Activated effector memory CD4-positive, alpha-beta T cell treated with Interleukin-2 at 50 U/mL for 16 hours (primary cell): ENCODE measurements around the gene BORCS5.
"Not testable (repeated sequence)": the region's sequence is repeated elsewhere in the genome, so short reads cannot be mapped to it uniquely, and the experiment has no call there.

Experiments used
- DNase-seq: peaks from one replicate; pipeline ENCODE4 v3.0.0-alpha.2; 2020

BORCS5 gene

GRCh38 chr12:12397184-12397583 is 40.3 kb downstream of the BORCS5 start:
- DNase-seq: no peak

DNA sequence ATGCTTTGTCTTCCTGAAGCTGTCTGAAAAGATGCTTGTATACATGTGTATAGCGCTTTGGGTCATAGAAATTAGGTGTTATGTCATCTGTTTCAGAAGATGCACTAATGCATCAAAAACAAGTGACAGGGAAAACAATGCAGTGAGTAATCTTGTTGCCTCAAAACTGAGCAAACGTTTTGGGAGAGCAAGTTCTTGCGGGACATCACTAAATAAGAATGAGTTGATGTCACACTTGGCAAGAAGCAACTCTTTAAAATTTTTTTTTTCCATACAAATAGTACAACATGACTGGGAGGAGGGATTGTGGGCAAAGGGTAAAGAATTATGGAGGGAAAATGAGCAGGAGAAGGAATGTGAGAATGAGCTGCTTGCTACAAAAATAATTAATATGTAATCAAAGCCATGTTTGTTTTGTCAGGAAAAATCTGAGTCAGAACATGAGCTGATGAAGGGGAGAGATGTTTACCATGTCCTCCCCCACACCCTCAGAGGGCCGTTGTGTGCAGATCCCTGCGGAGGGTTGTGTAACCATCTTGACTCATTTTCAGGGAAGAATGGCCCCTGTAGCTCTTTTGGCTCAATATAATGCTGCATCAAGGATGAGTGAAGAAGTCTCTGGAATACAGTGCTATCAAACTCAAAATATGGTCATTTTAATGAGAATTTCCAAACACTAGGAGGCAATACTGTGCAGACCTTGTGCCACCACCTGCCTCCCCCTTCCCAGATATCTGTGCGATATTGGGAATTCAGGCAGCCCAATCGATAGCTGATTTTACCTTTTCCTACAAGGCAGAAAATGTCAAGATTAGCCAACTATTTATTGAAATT is 41.4 kb downstream of the BORCS5 start:
- DNase-seq: no peak

DNA sequence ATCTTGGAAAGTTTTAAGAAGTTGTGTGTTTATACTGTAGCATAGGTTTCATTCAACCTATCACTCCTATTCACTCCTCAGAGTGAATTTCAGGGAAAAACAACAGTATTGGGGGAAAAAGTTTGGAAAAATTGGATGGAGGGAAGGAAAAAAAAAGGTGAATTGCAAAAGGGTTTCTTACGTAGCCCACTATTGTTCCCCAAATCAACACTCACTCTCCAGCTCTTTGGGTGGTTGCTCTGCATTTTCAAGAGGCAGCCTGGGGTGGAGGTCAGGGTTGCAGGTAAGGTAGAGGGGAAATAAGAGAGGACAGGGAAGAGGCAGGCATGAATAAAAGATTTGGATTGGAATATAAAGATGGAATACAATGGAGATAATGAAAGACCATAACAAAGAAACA is 42.3 kb downstream of the BORCS5 start:
- DNase-seq: no peak

DNA sequence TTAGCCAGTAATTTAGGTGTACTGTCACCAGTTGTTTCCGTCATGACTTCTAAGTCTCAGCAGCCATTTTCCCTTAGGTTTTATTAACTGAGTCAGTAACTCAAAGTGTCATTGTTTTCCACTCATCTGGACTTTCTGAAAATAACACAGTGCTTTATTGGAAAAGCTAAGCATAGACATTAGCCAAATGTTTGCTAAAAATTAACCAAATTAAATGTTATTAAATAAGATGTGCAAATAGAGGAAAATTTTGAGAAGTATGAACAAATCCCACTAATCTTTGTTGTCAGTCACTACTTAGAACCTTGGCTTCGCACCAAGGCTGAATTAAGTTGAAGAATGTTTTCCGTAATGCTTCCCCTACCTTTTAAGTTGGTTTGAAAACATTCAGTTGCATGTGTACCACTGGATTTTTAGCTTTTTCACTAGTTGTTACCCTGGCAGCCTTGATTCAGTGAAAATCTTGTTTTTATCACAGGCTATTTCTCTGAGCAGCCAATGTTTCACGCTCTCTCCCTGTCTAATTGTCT is 43.0 kb downstream of the BORCS5 start:
- DNase-seq: no peak

DNA sequence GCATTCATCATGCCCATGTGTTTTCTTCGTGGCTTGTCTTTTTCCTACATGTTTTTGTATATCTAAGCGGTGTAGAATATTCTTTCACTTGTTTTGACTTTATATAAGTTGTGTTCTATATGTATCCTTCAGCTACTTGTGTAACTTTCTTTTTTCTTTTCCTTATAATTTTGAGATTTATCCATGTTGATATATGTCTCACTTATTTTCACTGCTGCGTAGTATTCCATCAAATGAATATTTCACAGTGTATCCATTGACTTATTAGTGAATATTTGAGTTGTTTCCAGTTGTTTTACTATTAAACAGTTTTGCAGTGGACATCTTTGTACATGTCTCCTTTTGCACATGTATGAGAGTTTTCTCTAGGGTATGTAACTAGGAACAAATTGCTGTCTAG is 43.9 kb downstream of the BORCS5 start:
- no peak for DNase-seq

- DNase-seq: no peak
These were observed 46.7 kb downstream of the BORCS5 start for GRCh38 chr12:12403264-12404248.

- DNase-seq: no peak
These were observed 47.4 kb downstream of the BORCS5 start for GRCh38 chr12:12404297-12404696.

DNA sequence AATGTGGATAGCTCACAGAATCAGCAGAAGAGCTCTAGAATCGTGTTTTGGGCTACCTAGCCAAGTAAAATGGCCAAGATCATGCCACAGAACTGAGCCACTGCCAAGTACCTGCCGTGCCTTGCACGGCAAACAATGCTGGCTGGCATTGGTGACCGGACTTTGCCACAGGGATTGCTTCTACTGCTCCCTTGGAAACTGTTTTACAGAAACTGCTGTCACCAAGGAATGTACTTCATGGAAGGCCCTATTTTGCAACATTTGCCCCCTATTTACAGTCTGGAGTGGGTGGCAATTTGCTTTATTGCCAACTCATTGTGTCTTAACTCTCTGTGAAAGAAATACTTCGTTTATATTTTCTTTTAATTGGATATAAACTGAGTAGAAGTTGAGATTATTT is 49.0 kb downstream of the BORCS5 start:
- no peak for DNase-seq

DNA sequence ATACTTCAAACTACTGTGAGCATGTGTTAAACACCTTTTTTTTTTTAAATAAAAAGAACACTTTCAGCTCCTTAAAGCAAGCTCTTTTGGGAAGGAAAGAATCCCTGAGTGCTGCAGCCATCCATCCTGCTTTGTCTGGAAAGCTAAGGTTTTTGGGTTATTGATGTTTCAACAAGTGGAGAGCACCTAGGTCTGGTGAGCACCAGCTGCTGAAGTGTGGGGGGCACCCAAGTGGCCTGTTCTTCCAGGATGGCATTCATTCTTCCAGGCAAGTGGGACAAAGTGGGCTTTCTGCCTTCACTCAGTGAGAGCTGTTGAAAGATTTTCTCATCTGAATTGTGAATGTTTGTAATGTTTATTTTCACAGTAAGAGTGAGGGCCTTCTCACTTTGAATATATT is 49.9 kb downstream of the BORCS5 start:
- no peak for DNase-seq

GRCh38 chr12:12408265-12408690 is 51.4 kb downstream of the BORCS5 start:
- no peak for DNase-seq

- not testable (repeated sequence) for DNase-seq
These were observed 52.5 kb downstream of the BORCS5 start for GRCh38 chr12:12409337-12409736.

- no peak for DNase-seq
These were observed 59.0 kb downstream of the BORCS5 start for GRCh38 chr12:12415886-12416285.

GRCh38 chr12:12419165-12419564 is 62.3 kb downstream of the BORCS5 start:
- not testable (repeated sequence) for DNase-seq

DNA sequence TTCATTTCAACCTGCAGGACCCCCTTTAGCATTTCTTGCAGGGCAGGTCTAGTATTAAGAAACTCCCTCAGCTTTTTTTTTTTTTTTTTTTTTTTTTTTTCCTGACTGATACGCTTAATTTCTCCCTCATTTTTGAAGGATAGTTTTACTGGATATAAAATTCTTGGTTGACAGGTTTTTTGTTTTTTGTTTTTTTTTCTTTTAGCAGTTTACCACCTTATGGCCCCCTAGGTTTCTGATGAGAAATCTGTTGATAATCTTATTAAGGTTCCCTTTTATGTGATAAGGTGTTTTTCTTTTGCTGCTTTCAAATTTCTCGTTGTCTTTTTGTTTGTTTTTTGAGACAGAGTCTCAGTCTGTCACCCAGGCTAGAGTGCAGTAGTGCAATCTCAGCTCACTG is 66.5 kb downstream of the BORCS5 start:
- no peak for DNase-seq

DNA sequence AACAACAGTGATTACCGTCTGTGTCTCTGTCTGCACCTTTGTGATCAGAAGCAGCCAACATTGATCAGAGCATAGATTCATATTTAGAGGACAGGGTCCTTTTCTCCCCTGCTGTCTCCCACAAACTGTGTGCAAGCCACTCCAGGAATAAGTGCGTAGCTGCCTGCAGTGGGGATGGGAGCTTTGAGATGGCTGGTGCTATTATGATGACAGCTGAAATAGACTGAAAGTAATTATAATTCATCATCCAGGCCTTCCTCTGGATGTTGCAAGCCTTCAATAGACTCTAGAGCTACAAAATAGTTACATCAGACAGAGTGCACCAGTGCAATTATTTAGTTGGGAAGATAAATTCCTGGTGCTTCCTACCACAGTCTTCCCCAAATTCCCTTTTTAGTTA is 68.1 kb downstream of the BORCS5 start:
- no peak for DNase-seq

- DNase-seq: no peak
These were observed 68.7 kb downstream of the BORCS5 start for GRCh38 chr12:12425616-12426015.

DNA sequence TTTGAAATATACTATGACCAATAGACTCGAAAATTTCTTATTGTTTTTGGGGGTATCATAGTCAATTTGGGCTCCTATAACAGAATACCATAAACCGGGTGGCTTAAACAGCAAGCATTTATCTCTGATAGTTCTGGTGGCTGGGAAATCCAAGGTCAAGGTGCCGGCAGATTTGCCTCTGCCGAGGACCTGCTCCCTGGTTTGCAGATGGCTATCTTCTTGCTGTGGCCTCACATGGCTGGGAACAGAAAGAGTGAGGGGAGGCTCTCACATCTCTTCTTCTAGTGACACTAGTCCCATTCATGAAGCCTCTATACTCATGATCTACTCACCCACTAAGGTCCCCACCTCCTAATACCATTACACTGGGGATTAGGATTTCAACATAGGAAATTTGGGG is 70.7 kb downstream of the BORCS5 start:
- DNase-seq: no peak

DNA sequence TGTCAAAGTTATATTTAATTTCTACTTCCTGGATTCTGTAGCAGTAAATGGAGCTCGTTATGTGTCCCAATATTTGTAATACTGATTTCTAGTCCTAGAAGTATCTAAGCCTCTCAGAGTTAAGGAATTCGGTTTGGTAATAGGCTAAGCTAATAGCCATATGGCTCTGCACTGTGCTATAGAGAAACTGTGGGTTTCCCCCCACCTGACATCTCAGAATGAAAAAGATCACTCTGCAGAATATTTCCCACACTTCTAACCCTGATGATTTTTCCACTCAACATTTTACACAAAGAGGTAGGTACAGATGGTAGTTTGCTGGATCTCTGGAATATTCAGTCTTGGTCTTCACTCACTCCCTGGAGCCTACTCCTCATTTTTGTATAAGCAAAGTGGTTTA is 71.2 kb downstream of the BORCS5 start:
- DNase-seq: no peak

GRCh38 chr12:12428961-12429657 is 72.2 kb downstream of the BORCS5 start:
- DNase-seq: no peak

GRCh38 chr12:12432364-12432763 is 75.5 kb downstream of the BORCS5 start:
- no peak for DNase-seq

GRCh38 chr12:12433203-12433731 is 76.4 kb downstream of the BORCS5 start:
- DNase-seq: no peak

DNA sequence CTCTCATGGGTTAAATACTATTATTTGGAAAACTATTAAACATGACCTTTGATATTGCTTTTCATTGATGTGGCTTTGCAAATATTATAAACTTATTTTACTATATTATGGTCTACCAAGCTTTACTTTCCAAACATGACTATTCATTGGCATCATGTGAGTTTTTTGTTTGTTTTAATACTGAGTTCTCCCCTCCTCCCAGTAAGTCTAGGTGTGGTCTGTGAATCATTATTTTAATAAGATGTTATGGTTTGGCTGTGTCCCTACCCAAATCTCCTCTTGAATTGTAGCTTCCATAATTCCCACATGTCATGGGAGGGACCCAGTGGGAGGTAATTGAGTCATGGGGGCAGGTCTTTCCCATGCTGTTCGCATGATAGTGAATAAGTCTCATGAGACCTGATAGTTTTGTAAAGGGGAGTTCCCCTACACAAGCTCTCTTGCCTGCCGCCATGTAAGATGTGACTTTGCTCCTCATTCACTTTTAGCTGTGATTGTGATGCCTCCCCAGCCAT is 80.0 kb downstream of the BORCS5 start:
- DNase-seq: no peak
